ENCODE measurements around the gene EPHB2. TPM values are rescaled to one million over a fixed set of nuclear protein-coding genes. Genes with fewer than 3 reads are reported as not detected.
A peak's percentile ranks its signal among the peaks of the same experiment; 100 is the strongest.
"Not testable (repeated sequence)": the region's sequence is repeated elsewhere in the genome, so short reads cannot be mapped to it uniquely, and the experiment has no call there.

EPHB2 gene
- total RNA-seq, 1 donor from 2014 or later: 28.9 TPM

GRCh38 chr1:22836850-22837249 is 126.2 kb downstream of the EPHB2 start:
- DNase-seq (ENCODE audit: low spot score): no peak

- DNase-seq (ENCODE audit: low spot score): no peak
These were observed 126.7 kb downstream of the EPHB2 start for GRCh38 chr1:22837332-22837731.

- DNase-seq (ENCODE audit: low spot score): no peak
These were observed 128.3 kb downstream of the EPHB2 start for GRCh38 chr1:22838965-22839364.

GRCh38 chr1:22839806-22840205 is 129.2 kb downstream of the EPHB2 start:
- no peak for DNase-seq (ENCODE audit: low spot score)

- no peak for DNase-seq (ENCODE audit: low spot score)
These were observed 130.5 kb downstream of the EPHB2 start for GRCh38 chr1:22841142-22841541.

GRCh38 chr1:22841860-22842281 is 131.2 kb downstream of the EPHB2 start:
- DNase-seq (ENCODE audit: low spot score): no peak

- not testable (repeated sequence) for DNase-seq (ENCODE audit: low spot score)
These were observed 133.0 kb downstream of the EPHB2 start for GRCh38 chr1:22843441-22844183.

- no peak for DNase-seq (ENCODE audit: low spot score)
These were observed 134.0 kb downstream of the EPHB2 start for GRCh38 chr1:22844621-22845020.

- DNase-seq (ENCODE audit: low spot score): peak; percentile 54
These were observed 134.8 kb downstream of the EPHB2 start for GRCh38 chr1:22845398-22845935.

GRCh38 chr1:22846458-22846857 is 135.8 kb downstream of the EPHB2 start:
- DNase-seq (ENCODE audit: low spot score): no peak

GRCh38 chr1:22847249-22847648 is 136.6 kb downstream of the EPHB2 start:
- DNase-seq (ENCODE audit: low spot score): no peak

- DNase-seq (ENCODE audit: low spot score): no peak
These were observed 137.1 kb downstream of the EPHB2 start for GRCh38 chr1:22847709-22848108.

GRCh38 chr1:22848405-22848804 is 137.8 kb downstream of the EPHB2 start:
- DNase-seq (ENCODE audit: low spot score): no peak

GRCh38 chr1:22849770-22850169 is 139.1 kb downstream of the EPHB2 start:
- peak; percentile 55 for DNase-seq (ENCODE audit: low spot score)

GRCh38 chr1:22850281-22850680 is 139.6 kb downstream of the EPHB2 start:
- DNase-seq (ENCODE audit: low spot score): no peak

GRCh38 chr1:22850681-22851080 is 140.0 kb downstream of the EPHB2 start:
- DNase-seq (ENCODE audit: low spot score): no peak

- no peak for DNase-seq (ENCODE audit: low spot score)
These were observed 140.9 kb downstream of the EPHB2 start for GRCh38 chr1:22851517-22851916.

GRCh38 chr1:22852144-22852655 is 141.6 kb downstream of the EPHB2 start:
- no peak for DNase-seq (ENCODE audit: low spot score)

- DNase-seq (ENCODE audit: low spot score): no peak
These were observed 143.1 kb downstream of the EPHB2 start for GRCh38 chr1:22853651-22854185.

GRCh38 chr1:22854688-22855565 is 144.3 kb downstream of the EPHB2 start:
- DNase-seq (ENCODE audit: low spot score): no peak

- DNase-seq (ENCODE audit: low spot score): no peak
These were observed 145.3 kb downstream of the EPHB2 start for GRCh38 chr1:22855668-22856606.
